Measurements from ENCODE around the gene C2CD3.
A peak's percentile ranks its signal among the peaks of the same experiment; 100 is the strongest.
"Not testable (repeated sequence)": the region's sequence is repeated elsewhere in the genome, so short reads cannot be mapped to it uniquely, and the experiment has no call there.

C2CD3 gene

DNA sequence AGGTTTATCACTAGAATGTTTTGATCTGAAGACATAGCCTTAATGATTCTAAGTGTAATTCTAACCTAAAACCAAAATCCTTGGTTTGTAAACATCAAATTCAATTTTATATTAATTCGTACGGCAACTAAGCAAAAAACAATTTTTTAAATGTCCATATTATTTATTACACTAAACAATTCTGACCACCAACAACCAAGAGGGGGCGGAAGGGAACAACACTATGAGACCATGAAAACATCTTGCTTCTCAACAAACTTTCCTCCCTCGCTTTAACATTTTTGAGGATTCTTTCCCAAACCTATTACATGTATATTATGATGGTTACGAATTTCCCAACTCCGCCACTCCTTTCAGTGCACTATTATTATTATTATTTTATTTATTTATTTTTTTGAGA is 181.6 kb downstream of the C2CD3 start:
- DNase-seq = no peak
- no peak overlapping the region for H3K4me3 ChIP-seq (ENCODE audit: insufficient read depth, low read depth, low read length, poor library complexity, severe bottlenecking)
- no peaks in the 10 kb centered on the region for H3K9me3 ChIP-seq (ENCODE audit: control insufficient read depth, low read length)
- H3K4me1 ChIP-seq (ENCODE audit: control insufficient read depth, insufficient read depth, low read length, poor library complexity, severe bottlenecking) = peaks cover 17% of the 10 kb centered on the region
- H3K27me3 ChIP-seq (replicated peaks; ENCODE audit: control insufficient read depth, insufficient read depth, low read length, poor library complexity, severe bottlenecking) = no peaks in the 10 kb centered on the region
- no peak overlapping the region for H3K27ac ChIP-seq (ENCODE audit: insufficient read depth, low read length, poor library complexity, severe bottlenecking)
- H3K36me3 ChIP-seq (ENCODE audit: control insufficient read depth, insufficient read depth, low read length) = no peaks in the 10 kb centered on the region

- Histone ChIP-seq H3K4me3 (ENCODE audit: insufficient read depth, low read depth, low read length, poor library complexity, severe bottlenecking) (no peak overlapping the region), H3K4me1 (ENCODE audit: control insufficient read depth, insufficient read depth, low read length, poor library complexity, severe bottlenecking) (peaks cover 18% of the 10 kb centered on the region), H3K36me3 (ENCODE audit: control insufficient read depth, insufficient read depth, low read length) (no peaks in the 10 kb centered on the region), H3K27ac (ENCODE audit: insufficient read depth, low read length, poor library complexity, severe bottlenecking) (no peak overlapping the region), H3K27me3 (replicated peaks; ENCODE audit: control insufficient read depth, insufficient read depth, low read length, poor library complexity, severe bottlenecking) (no peaks in the 10 kb centered on the region), H3K9me3 (ENCODE audit: control insufficient read depth, low read length) (no peaks in the 10 kb centered on the region)
- no peak for DNase-seq
These were observed 182.6 kb downstream of the C2CD3 start for GRCh38 chr11:73988227-73988626.

GRCh38 chr11:73985661-73986060 is 185.1 kb downstream of the C2CD3 start:
- DNase-seq; H3K9me3 ChIP-seq (ENCODE audit: control insufficient read depth, low read length); H3K27ac ChIP-seq (ENCODE audit: insufficient read depth, low read length, poor library complexity, severe bottlenecking); H3K27me3 ChIP-seq (replicated peaks; ENCODE audit: control insufficient read depth, insufficient read depth, low read length, poor library complexity, severe bottlenecking); H3K4me3 ChIP-seq (ENCODE audit: insufficient read depth, low read depth, low read length, poor library complexity, severe bottlenecking); H3K36me3 ChIP-seq (ENCODE audit: control insufficient read depth, insufficient read depth, low read length): not testable (repeated sequence)
- H3K4me1 ChIP-seq (ENCODE audit: control insufficient read depth, insufficient read depth, low read length, poor library complexity, severe bottlenecking) = peaks cover 15% of the 10 kb centered on the region

GRCh38 chr11:73983741-73984538 is 186.9 kb downstream of the C2CD3 start:
- Histone ChIP-seq H3K27ac (ENCODE audit: insufficient read depth, low read length, poor library complexity, severe bottlenecking) (peak overlapping the region; percentile 92), H3K36me3 (ENCODE audit: control insufficient read depth, insufficient read depth, low read length) (peaks cover 13% of the 10 kb centered on the region), H3K27me3 (replicated peaks; ENCODE audit: control insufficient read depth, insufficient read depth, low read length, poor library complexity, severe bottlenecking) (no peaks in the 10 kb centered on the region), H3K4me1 (ENCODE audit: control insufficient read depth, insufficient read depth, low read length, poor library complexity, severe bottlenecking) (peaks cover 31% of the 10 kb centered on the region), H3K9me3 (ENCODE audit: control insufficient read depth, low read length) (no peaks in the 10 kb centered on the region), H3K4me3 (ENCODE audit: insufficient read depth, low read depth, low read length, poor library complexity, severe bottlenecking) (peak overlapping the region; percentile 71)
- DNase-seq = no peak

DNA sequence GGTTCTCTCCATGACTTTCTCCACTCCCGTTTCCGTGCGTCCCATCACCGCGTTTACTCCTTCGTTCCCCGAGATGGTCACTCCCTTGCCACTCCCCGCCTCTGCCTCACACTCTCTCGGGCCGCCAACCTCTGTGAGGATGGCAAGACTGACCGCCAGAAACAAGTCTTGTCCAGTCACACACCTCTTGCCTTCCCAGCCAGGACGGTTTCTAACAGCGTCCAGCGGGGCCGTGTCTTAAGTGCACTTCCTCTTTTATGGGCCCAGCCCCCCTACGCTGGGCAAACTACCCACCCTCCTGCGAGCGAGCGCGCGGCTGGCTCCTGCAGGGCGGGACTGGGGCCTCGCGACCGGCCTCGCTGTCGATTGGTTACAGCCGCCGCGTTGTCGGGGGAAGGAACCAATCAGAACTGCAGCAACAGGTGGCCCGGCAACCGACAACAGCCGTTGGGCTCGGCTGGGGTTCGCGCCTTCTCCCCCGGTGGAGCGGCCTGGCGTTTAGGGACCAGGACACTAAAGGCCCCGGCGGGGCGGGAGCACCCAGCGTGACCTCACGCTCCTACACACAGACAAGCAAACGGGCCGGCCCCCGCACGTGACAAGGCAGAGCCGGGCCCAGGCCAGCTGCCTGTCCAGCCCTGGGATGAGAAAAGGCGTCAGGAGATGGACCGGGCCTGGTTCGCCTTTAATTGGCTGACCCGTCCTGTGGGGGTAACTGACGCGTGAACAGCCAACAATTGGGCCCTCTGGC is 187.6 kb downstream of the C2CD3 start:
- H3K36me3 ChIP-seq (ENCODE audit: control insufficient read depth, insufficient read depth, low read length) = peaks cover 20% of the 10 kb centered on the region
- H3K4me1 ChIP-seq (ENCODE audit: control insufficient read depth, insufficient read depth, low read length, poor library complexity, severe bottlenecking) = peaks cover 39% of the 10 kb centered on the region
- H3K4me3 ChIP-seq (ENCODE audit: insufficient read depth, low read depth, low read length, poor library complexity, severe bottlenecking) = peak overlapping the region; percentile 71
- DNase-seq = peak; percentile 83 to 91 (median 87)
- H3K9me3 ChIP-seq (ENCODE audit: control insufficient read depth, low read length) = no peaks in the 10 kb centered on the region
- no peaks in the 10 kb centered on the region for H3K27me3 ChIP-seq (replicated peaks; ENCODE audit: control insufficient read depth, insufficient read depth, low read length, poor library complexity, severe bottlenecking)
- H3K27ac ChIP-seq (ENCODE audit: insufficient read depth, low read length, poor library complexity, severe bottlenecking) = peak overlapping the region; percentile 92

- Histone ChIP-seq H3K4me1 (ENCODE audit: control insufficient read depth, insufficient read depth, low read length, poor library complexity, severe bottlenecking) (peaks cover 45% of the 10 kb centered on the region), H3K4me3 (ENCODE audit: insufficient read depth, low read depth, low read length, poor library complexity, severe bottlenecking) (peak within 1 kb of the TSS; percentile 71), H3K9me3 (ENCODE audit: control insufficient read depth, low read length) (no peaks in the 10 kb centered on the region), H3K27me3 (replicated peaks; ENCODE audit: control insufficient read depth, insufficient read depth, low read length, poor library complexity, severe bottlenecking) (no peaks in the 10 kb centered on the region), H3K36me3 (ENCODE audit: control insufficient read depth, insufficient read depth, low read length) (peaks cover 26% of the 10 kb centered on the region), H3K27ac (ENCODE audit: insufficient read depth, low read length, poor library complexity, severe bottlenecking) (peak within 1 kb of the TSS; percentile 92)
- DNase-seq = peak; percentile 74 to 77 (median 74)
These were observed 188.2 kb downstream of the C2CD3 start, which contains the start of gene UCP2 for GRCh38 chr11:73982595-73982989. TSS of gene UCP2 (minus strand) at chr11:73982843. CDS start at chr11:73978378, 4,465 bp downstream.

DNA sequence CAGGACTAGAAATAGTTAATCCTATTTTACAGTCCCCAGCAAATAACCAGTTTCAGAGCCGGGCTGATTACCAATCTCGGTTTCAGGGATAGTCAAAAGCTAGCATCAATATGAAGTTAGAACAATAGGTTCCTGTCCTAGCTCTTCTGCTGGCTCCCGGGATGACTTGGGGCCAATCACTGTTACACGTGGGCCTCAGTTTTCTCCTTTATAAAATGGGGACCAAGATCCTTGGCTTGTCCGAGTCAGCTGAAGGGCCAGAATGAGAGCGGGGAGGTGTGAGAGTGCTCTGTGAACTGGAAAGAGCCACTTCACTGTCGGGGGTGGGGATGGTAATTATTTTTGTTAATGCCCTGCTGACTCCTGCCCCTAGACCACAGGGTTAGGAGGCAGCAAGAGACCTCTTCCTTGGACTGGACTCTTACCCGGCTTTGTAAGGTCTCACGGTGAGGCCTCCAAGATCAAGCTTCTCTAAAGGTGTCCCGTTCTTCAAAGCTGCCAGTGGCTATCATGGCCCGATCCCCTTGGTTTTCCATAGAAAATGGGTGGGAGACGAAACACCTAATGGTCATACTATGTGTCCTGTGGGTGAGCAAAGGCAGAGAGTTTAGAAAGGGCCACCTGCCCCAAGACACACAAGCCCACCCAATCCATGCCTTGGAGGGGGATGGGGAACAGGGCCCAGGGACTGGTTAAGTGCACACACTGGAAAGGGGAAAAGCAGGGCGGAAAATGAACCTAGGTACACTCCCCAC is 189.6 kb downstream of the C2CD3 start:
- peaks cover 40% of the 10 kb centered on the region for H3K36me3 ChIP-seq (ENCODE audit: control insufficient read depth, insufficient read depth, low read length)
- H3K4me3 ChIP-seq (ENCODE audit: insufficient read depth, low read depth, low read length, poor library complexity, severe bottlenecking) = peak overlapping the region; percentile 71
- H3K9me3 ChIP-seq (ENCODE audit: control insufficient read depth, low read length) = no peaks in the 10 kb centered on the region
- peaks cover 58% of the 10 kb centered on the region for H3K4me1 ChIP-seq (ENCODE audit: control insufficient read depth, insufficient read depth, low read length, poor library complexity, severe bottlenecking)
- H3K27ac ChIP-seq (ENCODE audit: insufficient read depth, low read length, poor library complexity, severe bottlenecking) = peak overlapping the region; percentile 92
- DNase-seq = no peak
- no peaks in the 10 kb centered on the region for H3K27me3 ChIP-seq (replicated peaks; ENCODE audit: control insufficient read depth, insufficient read depth, low read length, poor library complexity, severe bottlenecking)

GRCh38 chr11:73980001-73980961 is 190.5 kb downstream of the C2CD3 start:
- Histone ChIP-seq H3K4me3 (ENCODE audit: insufficient read depth, low read depth, low read length, poor library complexity, severe bottlenecking) (peak overlapping the region; percentile 71), H3K36me3 (ENCODE audit: control insufficient read depth, insufficient read depth, low read length) (peaks cover 48% of the 10 kb centered on the region), H3K27me3 (replicated peaks; ENCODE audit: control insufficient read depth, insufficient read depth, low read length, poor library complexity, severe bottlenecking) (no peaks in the 10 kb centered on the region), H3K27ac (ENCODE audit: insufficient read depth, low read length, poor library complexity, severe bottlenecking) (peak overlapping the region; percentile 92), H3K4me1 (ENCODE audit: control insufficient read depth, insufficient read depth, low read length, poor library complexity, severe bottlenecking) (peaks cover 68% of the 10 kb centered on the region), H3K9me3 (ENCODE audit: control insufficient read depth, low read length) (no peaks in the 10 kb centered on the region)
- peak; percentile 60 to 73 (median 66) for DNase-seq

DNA sequence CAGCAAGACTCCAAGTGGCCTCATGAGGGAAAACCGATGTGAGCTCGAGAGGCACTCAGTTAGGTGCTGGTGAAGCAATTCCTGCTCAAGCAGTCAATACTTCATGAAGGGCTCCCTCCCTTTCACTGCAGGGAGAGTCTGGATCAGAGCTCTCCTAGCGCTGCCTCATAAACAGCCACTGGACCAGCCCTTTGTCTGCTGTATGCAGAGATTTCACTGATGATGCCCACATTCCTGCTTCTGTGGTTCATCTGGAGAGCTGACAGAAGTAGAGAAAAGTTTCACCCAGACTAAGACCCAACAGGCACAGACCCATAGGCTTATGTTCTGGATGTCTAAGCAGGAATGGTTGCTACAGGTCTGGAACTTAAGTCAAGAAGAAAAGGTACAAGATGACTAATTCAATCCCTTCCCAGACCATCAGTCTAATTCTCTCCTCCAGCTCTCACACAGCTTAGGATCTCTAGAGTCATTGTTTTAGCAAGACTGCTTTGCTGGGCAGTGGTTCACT is 192.2 kb downstream of the C2CD3 start:
- Histone ChIP-seq H3K36me3 (ENCODE audit: control insufficient read depth, insufficient read depth, low read length) (peaks cover 56% of the 10 kb centered on the region), H3K4me3 (ENCODE audit: insufficient read depth, low read depth, low read length, poor library complexity, severe bottlenecking) (peak overlapping the region; percentile 71), H3K27me3 (replicated peaks; ENCODE audit: control insufficient read depth, insufficient read depth, low read length, poor library complexity, severe bottlenecking) (no peaks in the 10 kb centered on the region), H3K27ac (ENCODE audit: insufficient read depth, low read length, poor library complexity, severe bottlenecking) (peak overlapping the region; percentile 92), H3K9me3 (ENCODE audit: control insufficient read depth, low read length) (no peaks in the 10 kb centered on the region), H3K4me1 (ENCODE audit: control insufficient read depth, insufficient read depth, low read length, poor library complexity, severe bottlenecking) (peaks cover 82% of the 10 kb centered on the region)
- no peak for DNase-seq
